Retinal pigment epithelial cell (primary cell): ENCODE results near the gene KRTAP10-7.

Experiments
- DNase-seq: peaks from one replicate; pipeline ENCODE4 v3.0.0-alpha.2; 2010; ENCODE audit warnings: low read depth
- H3K4me3 ChIP-seq: 2 replicates; pipeline ENCODE4 v1.5.1; 2011; ENCODE audit warnings: mild to moderate bottlenecking, low read length, control low read depth, moderate library complexity
- TF ChIP-seq, protein P1 (sequence below): conservative IDR thresholded peaks from 2 replicates; pipeline ENCODE4 v1.5.1; 2011; ENCODE audit warnings: low read depth, low read length, control low read depth, inconsistent platforms

Gene KRTAP10-7

DNA sequence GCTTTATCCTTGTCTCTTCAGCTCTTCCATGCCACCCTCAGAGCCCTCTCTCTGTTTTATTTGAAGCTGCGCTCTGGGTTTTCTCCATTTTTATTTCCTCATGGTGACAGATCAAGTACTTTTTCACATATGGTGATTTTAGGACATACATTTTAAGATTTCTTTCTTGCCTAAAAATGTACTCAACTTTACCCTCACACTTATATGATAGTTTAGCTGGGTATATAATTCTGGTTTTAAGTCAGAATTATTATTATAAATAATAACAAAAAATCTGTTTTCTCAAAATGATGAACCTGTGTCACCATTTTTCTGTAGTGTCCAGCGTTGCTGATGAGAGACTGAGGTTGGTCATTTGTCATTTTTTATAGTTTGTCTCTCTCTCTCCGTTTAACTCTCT, 19.2 kb upstream of the KRTAP10-7 start:
- no peak for DNase-seq
- no peak overlapping the region for H3K4me3 ChIP-seq
- TF ChIP-seq, protein P1, sequence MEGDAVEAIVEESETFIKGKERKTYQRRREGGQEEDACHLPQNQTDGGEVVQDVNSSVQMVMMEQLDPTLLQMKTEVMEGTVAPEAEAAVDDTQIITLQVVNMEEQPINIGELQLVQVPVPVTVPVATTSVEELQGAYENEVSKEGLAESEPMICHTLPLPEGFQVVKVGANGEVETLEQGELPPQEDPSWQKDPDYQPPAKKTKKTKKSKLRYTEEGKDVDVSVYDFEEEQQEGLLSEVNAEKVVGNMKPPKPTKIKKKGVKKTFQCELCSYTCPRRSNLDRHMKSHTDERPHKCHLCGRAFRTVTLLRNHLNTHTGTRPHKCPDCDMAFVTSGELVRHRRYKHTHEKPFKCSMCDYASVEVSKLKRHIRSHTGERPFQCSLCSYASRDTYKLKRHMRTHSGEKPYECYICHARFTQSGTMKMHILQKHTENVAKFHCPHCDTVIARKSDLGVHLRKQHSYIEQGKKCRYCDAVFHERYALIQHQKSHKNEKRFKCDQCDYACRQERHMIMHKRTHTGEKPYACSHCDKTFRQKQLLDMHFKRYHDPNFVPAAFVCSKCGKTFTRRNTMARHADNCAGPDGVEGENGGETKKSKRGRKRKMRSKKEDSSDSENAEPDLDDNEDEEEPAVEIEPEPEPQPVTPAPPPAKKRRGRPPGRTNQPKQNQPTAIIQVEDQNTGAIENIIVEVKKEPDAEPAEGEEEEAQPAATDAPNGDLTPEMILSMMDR, result no peak

GRCh38 chr21:44582055-44582454, 18.3 kb upstream of the KRTAP10-7 start:
- TF ChIP-seq, protein P1, result no peak
- no peak for DNase-seq
- H3K4me3 ChIP-seq, result no peak overlapping the region

DNA sequence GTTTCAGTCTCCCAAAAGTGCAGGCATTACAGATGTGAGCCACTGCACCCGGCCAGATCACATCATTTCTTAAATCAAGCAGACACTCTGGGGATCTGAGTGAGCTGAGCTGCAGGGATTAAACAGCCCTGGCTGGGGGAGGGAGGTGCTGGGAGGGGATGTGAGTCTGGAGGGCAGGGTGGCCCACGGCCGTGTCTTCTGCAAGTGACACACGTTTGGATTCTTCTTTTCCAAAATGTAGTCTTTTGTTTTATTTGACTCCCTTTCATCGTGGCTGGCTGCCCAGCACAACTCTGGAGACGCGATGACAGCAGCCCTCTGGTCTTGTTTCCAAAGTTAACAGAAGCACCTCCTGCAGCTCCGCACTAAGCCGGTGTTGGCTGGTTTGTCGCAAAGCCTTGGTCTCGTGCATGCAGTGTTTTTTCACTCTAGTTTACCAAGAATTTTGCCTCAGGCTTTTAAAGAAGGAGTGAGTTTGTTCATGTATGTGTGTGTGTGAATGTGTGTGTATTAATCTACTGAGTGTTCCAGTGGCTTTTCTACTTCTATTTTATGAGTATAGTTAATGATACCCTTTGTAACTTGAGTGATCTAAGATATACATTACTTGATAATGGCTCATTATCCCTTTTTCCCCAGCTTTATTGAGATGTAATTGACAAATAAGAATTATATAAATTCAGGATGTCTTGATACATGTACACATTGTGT, 17.2 kb upstream of the KRTAP10-7 start:
- H3K4me3 ChIP-seq, result no peak overlapping the region
- TF ChIP-seq, protein P1, result no peak
- DNase-seq, result no peak

GRCh38 chr21:44583800-44584147, 16.6 kb upstream of the KRTAP10-7 start:
- DNase-seq, result no peak
- TF ChIP-seq, protein P1, result no peak
- H3K4me3 ChIP-seq, result no peak overlapping the region

GRCh38 chr21:44585892-44586291, 14.5 kb upstream of the KRTAP10-7 start:
- TF ChIP-seq, protein P1, result no peak
- DNase-seq, result no peak

GRCh38 chr21:44589094-44589493, 11.3 kb upstream of the KRTAP10-7 start:
- no peak overlapping the region for H3K4me3 ChIP-seq
- TF ChIP-seq, protein P1, result no peak
- no peak for DNase-seq

More at GRCh38 chr21:44585892-44586291, 14.5 kb upstream of the KRTAP10-7 start:
- H3K4me3 ChIP-seq, result no peak overlapping the region

GRCh38 chr21:44589586-44590305, 10.7 kb upstream of the KRTAP10-7 start:
- H3K4me3 ChIP-seq, result no peak overlapping the region
- TF ChIP-seq, protein P1, result no peak
- no peak for DNase-seq
